Measurements from ENCODE around the gene RIMBP3B. TPM values are rescaled to one million over a fixed set of nuclear protein-coding genes. Genes with fewer than 3 reads are reported as not detected.
"Not testable (repeated sequence)": the region's sequence is repeated elsewhere in the genome, so short reads cannot be mapped to it uniquely, and the experiment has no call there.

RIMBP3B gene
- total RNA-seq, 2 donors from 2014 or later = 0.12 TPM; not detected in 1

DNA sequence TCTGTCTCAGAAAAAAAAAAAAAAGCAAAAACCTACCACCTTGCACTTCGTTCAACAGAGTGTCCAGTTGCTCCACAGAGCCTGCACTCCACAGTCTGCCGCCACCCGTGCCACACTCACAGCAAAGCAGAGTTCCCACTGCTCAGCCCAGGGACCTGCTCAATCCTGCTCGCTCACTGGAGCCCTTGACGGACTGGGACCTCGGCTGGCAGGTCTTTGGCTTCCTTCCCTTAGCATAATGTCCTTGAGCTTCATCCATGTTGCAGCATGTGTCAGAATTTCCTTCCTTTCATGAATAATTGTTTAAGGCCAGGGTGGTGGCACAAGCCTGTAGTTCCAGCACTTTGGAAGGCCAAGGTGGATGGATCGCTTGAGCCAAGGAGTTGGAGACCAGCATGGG lies 11.1 kb downstream of the RIMBP3B start:
- H3K9me3 Mint-ChIP-seq; H3K27ac Mint-ChIP-seq; H3K27me3 Mint-ChIP-seq (ENCODE audit: low read depth); ATAC-seq (replicated peaks in 1 of 2); DNase-seq; H3K4me3 Mint-ChIP-seq; H3K36me3 Mint-ChIP-seq (ENCODE audit: insufficient read depth in 2 of 2); H3K4me1 Mint-ChIP-seq (ENCODE audit: low read depth): not testable (repeated sequence)

DNA sequence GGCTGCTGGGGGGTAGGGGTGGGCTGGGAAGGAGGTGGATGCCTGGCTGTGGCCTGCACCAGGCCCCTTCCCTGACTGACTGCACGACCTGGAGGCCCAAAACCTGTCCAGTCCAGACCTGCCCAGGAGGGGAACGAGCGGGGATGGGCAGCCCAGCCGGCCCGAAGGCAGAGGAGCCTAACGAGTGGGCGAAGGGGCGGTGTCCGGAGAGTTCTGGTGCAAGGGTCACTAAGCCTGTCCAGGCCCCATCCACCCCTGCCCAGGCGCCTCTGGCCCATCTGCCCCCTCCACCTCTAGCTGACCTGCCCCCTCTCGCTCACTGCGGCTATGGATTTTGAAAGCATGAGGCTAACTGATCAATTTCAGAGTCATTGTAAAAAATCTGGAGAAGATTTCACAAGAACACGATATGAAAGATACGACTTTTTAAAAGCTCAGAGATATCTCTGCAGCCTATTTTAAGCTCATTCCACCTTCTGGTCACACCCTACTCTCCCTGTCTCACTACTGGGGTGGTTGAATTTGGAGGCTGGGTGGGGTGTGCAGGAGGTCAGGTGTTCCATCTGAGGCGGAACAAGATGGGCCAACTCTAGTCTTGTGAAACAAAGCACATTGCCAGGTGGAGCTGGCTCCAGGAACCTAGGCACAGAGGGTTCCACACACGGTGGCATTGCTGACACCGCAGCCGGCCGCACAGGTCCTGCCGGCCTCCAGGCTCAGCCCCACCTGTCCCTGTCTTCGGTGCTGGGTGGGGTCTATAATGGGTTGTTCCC lies 17.8 kb downstream of the RIMBP3B start:
- not testable (repeated sequence) for H3K4me1 Mint-ChIP-seq (ENCODE audit: low read depth); DNase-seq; H3K4me3 Mint-ChIP-seq; ATAC-seq (replicated peaks in 1 of 2); H3K27ac Mint-ChIP-seq; H3K9me3 Mint-ChIP-seq; H3K27me3 Mint-ChIP-seq (ENCODE audit: low read depth); H3K36me3 Mint-ChIP-seq (ENCODE audit: insufficient read depth in 2 of 2)

DNA sequence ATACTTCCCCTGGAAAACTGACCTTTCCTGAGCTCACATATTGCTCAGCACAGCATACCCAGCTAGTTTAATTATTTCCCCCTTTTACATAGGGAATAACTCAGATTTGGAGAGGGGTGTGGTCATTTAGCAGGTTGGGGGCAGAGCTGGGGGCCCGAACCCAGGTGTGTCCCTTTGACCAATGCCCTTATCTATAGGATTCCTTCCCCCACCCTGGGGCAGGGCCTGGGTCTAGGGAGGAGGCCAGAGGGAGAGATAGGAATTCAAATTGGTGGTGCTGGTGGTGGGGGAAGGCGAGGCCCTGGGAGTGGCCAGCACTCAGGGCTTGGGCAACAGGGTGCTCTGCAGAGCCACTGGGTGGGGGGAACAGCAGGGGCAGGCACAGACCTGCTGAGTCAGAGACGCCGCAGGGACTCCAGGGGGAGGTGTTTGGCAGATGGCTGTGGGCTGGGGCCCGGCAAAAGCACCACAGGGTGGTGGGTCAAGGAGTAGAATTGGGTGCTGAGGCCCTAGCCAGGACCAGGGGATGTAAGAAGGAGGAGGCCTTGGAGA lies 19.3 kb downstream of the RIMBP3B start:
- not testable (repeated sequence) for H3K4me3 Mint-ChIP-seq; H3K27ac Mint-ChIP-seq; H3K9me3 Mint-ChIP-seq; H3K4me1 Mint-ChIP-seq (ENCODE audit: low read depth); H3K36me3 Mint-ChIP-seq (ENCODE audit: insufficient read depth in 2 of 2); DNase-seq; ATAC-seq (replicated peaks in 1 of 2); H3K27me3 Mint-ChIP-seq (ENCODE audit: low read depth)

DNA sequence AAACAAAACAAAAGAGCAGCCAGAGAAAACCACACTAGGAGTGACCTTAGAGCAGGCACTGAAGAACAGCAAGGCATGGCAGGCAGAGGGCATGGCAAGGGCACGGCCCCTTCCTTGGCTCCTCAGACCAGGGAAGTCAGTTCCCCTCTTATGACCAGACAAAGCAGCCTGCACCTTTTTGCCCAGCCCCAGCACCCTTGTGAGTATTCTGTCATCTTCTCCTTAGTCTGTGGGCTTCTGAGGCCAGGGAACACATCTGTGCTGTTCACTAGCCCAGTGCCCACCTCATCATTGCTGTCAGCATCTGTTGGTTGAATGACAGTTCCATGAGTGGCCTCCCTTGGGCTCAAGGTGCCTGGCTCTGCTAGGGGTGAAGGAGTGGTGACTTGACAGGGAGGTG lies 23.6 kb downstream of the RIMBP3B start:
- H3K27ac Mint-ChIP-seq; H3K4me3 Mint-ChIP-seq; DNase-seq; H3K36me3 Mint-ChIP-seq (ENCODE audit: insufficient read depth in 2 of 2); H3K27me3 Mint-ChIP-seq (ENCODE audit: low read depth); H3K4me1 Mint-ChIP-seq (ENCODE audit: low read depth); H3K9me3 Mint-ChIP-seq: not testable (repeated sequence)
- ATAC-seq (replicated peaks in 1 of 2) = peak in 1 of 2 donors; percentile 21

DNA sequence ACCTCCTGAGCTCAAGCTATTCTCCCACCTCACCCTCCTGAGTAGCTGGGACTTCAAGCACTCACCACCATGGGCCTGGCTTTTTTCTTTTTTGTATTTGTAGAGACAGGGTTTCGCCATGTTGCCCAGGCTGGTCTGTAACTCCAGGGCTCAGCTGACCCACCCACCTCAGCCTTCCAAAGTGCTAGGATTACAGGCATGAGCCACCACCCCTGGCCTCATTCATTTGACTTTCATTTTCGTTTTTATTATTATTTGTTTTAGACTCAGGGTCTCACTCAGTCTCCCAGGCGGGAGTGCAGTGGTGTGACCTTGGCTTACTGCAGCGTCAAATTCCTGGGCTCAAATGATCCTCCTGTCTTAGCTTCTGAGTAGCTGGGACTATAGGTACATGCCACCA lies 24.2 kb downstream of the RIMBP3B start:
- H3K36me3 Mint-ChIP-seq (ENCODE audit: insufficient read depth in 2 of 2); H3K4me3 Mint-ChIP-seq; ATAC-seq (replicated peaks in 1 of 2); H3K4me1 Mint-ChIP-seq (ENCODE audit: low read depth); H3K27ac Mint-ChIP-seq; H3K27me3 Mint-ChIP-seq (ENCODE audit: low read depth); DNase-seq; H3K9me3 Mint-ChIP-seq: not testable (repeated sequence)

DNA sequence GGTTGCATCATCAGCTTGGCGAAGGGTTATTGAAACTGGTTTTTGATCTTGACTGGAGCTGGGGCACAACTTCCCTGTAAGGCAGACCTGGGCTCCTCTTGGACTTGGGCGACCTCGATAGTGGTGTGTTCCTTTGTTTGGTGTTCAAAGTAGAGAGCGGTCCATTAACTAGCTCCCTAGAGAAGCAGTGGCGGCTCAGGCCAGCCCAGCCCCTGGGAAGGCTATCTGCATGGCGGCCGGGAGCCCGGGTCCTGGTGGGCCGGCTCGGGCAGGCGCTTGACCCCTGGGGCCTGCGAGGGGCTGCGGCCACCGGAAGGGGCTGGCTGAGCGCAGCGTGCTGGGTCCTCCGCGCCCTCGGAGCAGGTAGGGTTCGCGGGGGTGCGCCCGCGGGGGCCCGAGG lies 32.8 kb downstream of the RIMBP3B start:
- not testable (repeated sequence) for H3K4me3 Mint-ChIP-seq; H3K4me1 Mint-ChIP-seq (ENCODE audit: low read depth); DNase-seq; H3K27ac Mint-ChIP-seq; H3K27me3 Mint-ChIP-seq (ENCODE audit: low read depth); ATAC-seq (replicated peaks in 1 of 2); H3K36me3 Mint-ChIP-seq (ENCODE audit: insufficient read depth in 2 of 2); H3K9me3 Mint-ChIP-seq

DNA sequence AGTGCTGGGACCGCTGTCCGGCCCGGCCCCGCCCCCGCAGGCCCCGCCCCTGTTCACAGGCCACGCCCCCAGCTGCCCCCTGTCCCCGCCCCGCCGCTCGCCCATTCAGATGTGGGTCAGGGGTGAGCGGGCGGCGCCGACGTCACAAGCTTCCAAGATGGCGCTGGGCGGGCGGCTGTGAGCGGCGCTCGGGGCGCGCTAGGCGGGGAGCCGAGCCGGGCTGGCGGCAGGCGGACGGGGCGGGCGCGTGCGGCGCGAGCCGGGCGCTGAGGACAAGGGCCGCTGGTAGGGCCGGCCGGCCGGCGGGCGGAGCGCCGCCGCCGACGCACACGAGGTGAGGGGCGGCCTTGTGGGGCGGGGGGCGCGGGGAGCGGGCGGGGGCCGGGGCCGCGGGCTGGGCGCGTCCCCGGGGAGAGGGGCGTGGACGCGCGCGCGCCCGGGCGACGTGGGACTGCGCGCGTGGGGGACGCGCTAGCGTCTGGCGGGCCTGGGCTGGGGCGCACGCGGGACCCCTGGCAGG lies 33.7 kb downstream of the RIMBP3B start, which contains the start of gene HIC2:
Gene HIC2 (plus strand): TSS at position 145 of the 520 bp plus-strand sequence. CDS start 25,461 bp downstream, outside the sequence.
- not testable (repeated sequence) for H3K4me1 Mint-ChIP-seq (ENCODE audit: low read depth); H3K27me3 Mint-ChIP-seq (ENCODE audit: low read depth); H3K36me3 Mint-ChIP-seq (ENCODE audit: insufficient read depth in 2 of 2); H3K27ac Mint-ChIP-seq; H3K9me3 Mint-ChIP-seq
- peak; percentile 40 to 45 for DNase-seq
- H3K4me3 Mint-ChIP-seq = peak within 1 kb of the TSS in 1 of 2 donors; percentile 47
- ATAC-seq (replicated peaks in 1 of 2) = peak; percentile 89 to 90

DNA sequence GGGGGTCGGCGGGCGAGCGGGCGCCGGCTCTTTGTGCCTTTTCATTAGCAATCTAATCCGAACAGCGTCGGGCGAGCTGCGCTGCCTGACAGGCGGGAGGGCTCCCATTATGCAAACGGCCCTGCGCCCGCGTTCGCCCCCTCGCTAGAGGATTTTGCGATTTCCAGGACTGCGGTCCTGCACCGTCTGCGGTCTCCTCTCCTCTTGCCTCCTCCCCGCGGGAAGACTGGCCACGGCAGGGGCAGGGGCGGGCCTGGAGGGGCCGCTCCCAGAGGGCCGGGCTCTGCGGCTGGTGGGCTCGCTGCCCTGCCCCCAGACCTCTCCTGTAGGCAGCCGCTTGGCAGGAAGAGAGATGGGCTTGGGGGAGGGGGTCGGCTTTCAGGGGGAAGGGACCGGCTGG lies 34.3 kb downstream of the RIMBP3B start:
- H3K4me1 Mint-ChIP-seq (ENCODE audit: low read depth); H3K27me3 Mint-ChIP-seq (ENCODE audit: low read depth); H3K27ac Mint-ChIP-seq; H3K9me3 Mint-ChIP-seq; H3K36me3 Mint-ChIP-seq (ENCODE audit: insufficient read depth in 2 of 2): not testable (repeated sequence)
- H3K4me3 Mint-ChIP-seq = peak overlapping the region in 1 of 2 donors; percentile 47
- ATAC-seq (replicated peaks in 1 of 2) (peak; percentile 2 to 23), DNase-seq (peak; percentile 4 to 8)

DNA sequence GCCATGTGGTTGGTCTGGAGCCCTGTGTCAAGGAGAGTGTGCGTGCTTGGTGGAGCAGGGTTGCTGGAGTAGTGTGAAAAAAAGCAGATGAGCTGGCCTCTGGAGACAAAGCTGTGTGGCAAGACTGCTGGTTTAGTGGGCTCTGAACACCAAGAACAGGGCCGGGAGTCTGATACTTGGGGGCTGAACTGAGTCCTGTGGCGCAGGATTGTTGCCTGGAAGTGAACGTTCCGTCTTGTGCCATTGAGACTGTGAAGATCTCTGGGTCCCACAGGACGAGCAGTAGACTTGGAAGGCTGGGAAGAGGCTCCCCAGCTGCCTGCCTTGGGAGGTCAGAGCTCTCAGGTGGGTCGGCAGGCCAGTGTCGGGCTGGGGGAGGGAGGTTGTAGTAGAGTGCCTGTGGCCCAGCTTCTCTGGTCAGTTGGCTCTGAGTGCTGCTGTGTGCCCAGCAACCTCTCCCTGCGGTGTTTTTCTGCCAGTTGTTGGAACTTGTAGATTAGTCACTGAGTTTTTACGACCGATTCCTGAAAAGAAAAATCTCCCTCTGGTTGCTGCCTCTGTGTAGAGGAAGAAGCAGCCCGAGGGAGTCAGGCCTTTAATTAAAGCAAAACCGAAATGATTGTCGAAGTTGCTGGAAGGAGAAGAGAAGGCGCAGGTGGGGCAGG lies 35.6 kb downstream of the RIMBP3B start:
- not testable (repeated sequence) for H3K4me1 Mint-ChIP-seq (ENCODE audit: low read depth); H3K9me3 Mint-ChIP-seq; H3K4me3 Mint-ChIP-seq; H3K27me3 Mint-ChIP-seq (ENCODE audit: low read depth); DNase-seq; ATAC-seq (replicated peaks in 1 of 2); H3K36me3 Mint-ChIP-seq (ENCODE audit: insufficient read depth in 2 of 2); H3K27ac Mint-ChIP-seq

DNA sequence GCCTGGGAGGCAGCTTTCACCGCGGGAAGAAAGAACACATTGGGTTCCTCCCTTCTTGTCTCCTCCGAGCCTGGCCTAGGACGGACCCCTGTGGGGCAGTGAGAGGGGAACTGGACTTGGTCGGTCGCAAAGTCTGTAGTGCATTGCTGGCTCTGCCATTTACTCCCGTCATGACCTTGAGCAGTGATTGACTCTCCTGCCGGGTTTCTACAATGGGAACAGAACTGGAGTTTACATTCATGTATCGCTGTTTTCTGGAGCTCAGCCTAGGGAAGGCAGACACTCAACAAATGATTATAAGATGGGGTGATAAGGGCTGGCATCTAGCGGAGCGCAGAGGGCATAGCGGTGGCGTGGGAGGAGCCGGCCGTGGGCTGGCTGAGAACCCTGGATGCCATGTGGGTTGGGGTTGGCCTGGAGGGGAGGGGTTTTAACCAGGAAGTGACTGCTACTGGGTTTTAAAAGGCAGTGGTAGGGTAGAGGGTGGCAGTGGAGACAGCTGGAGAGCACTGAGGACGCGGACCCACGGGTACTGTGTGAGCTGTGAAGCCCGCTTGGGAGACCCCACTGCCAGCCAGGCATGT lies 36.7 kb downstream of the RIMBP3B start:
- H3K27me3 Mint-ChIP-seq (ENCODE audit: low read depth); H3K4me1 Mint-ChIP-seq (ENCODE audit: low read depth); DNase-seq; H3K4me3 Mint-ChIP-seq; H3K27ac Mint-ChIP-seq; H3K9me3 Mint-ChIP-seq; H3K36me3 Mint-ChIP-seq (ENCODE audit: insufficient read depth in 2 of 2): not testable (repeated sequence)
- ATAC-seq (replicated peaks in 1 of 2) = peak; percentile 68 to 70

DNA sequence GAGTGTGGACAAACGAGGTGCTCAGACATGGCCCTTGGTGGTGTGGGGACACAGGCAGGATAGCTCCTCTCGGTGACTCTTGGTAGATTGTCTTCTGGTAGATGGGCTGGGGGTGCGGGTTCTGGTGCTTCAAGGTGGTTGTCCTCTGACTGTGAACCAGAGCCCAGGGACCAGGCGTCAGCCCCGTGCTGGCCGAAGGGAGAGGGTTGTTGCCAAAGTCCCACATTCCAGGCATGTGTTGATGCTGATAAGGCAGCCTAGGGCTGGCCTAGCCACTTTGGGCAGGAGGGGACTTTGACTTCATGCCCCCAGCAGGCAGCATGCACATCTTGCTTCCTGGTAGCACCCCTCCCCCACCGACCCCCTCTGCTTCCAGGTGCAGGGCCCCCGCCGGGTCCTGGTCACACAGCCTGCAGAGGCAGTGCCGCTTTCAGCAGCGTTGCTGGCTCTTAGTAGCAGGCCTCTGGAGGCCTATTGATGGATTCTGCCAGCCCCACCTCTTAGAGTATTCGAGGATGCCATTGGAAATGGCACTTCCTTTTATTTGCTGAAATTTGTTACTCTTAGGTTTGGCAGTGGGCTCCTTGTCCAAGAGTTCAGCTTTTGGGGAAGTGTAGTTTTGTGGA lies 40.6 kb downstream of the RIMBP3B start:
- H3K36me3 Mint-ChIP-seq (ENCODE audit: insufficient read depth in 2 of 2); H3K4me3 Mint-ChIP-seq; H3K27me3 Mint-ChIP-seq (ENCODE audit: low read depth); DNase-seq; H3K27ac Mint-ChIP-seq; H3K4me1 Mint-ChIP-seq (ENCODE audit: low read depth); ATAC-seq (replicated peaks in 1 of 2); H3K9me3 Mint-ChIP-seq: not testable (repeated sequence)

DNA sequence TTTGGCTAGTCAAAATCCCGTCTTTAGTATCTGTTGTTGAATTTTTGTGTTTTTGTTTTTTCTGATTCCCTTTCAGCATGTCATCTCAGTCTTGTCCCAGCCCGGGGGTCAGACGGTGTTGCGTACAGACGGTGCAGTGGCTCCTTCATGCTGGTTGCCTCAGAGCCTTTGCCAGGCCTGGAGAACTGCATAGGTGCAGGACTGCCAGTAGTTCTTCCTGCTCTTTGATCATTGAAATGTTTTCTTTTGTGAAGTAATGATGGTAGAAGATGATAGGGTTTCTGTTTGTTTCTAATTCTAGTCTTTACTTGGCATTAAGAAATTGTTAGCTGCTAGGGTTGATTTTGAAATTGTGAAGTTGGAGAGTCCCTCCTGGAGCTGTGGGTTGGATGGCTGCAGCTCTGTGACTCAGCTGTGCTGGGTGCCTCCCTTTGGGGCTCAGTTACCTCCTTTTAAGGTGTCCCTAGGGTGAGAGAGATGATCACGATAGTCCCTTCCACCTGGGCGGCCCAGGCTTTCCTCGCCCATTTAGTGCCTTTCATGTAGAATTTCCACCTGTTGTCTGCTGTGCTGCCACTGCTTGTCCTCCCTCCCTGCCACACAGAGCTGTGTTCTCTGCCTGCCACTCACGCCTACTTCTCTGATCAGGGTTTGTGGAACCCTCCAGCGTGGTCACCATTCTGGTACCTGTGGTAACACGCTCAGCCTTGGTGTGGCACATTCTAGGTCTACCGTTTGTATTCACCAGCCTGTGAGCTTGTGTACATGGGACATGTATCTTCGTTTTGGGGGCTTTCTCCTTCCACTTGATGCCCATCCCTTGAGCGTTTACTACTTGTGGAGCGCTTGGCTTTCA lies 51.1 kb downstream of the RIMBP3B start:
- not testable (repeated sequence) for H3K9me3 Mint-ChIP-seq; H3K4me3 Mint-ChIP-seq; H3K27me3 Mint-ChIP-seq (ENCODE audit: low read depth); H3K27ac Mint-ChIP-seq; H3K36me3 Mint-ChIP-seq (ENCODE audit: insufficient read depth in 2 of 2); DNase-seq; H3K4me1 Mint-ChIP-seq (ENCODE audit: low read depth)
- ATAC-seq (replicated peaks in 1 of 2) = peak; percentile 95 to 96
